A549 (cell line): Measurements from ENCODE around the gene GPS1. TPM values are rescaled to one million over a fixed set of nuclear protein-coding genes. Genes with fewer than 3 reads are reported as not detected.
A peak's percentile ranks its signal among the peaks of the same experiment; 100 is the strongest.

Experiments
- ATAC-seq, 2 experiments: fragments of 200-7000 bp in 1 of 2; fragments of >200 bp in 1 of 2; cut with Nextera tagmentation in 1 of 2; cut with Tn5 transposase in 1 of 2; 3 replicates each; pipeline versions ENCODE4 v1.8.0 to v1.9.1; 2018 to 2020; ENCODE audit warnings: mild to moderate bottlenecking in 1 of 2, moderate library complexity in 1 of 2
- CTCF ChIA-PET: fragments of 300-600 bp; sonication (Branson Sonifier 250); formaldehyde crosslinking; extraction: SDS; loops from one replicate; lab custom pipeline; 2021; ENCODE audit warnings: antibody characterized with exemption, inconsistent platforms; lab: Yijun Ruan, JAX
- POLR2A ChIA-PET: fragments of 350-600 bp; formaldehyde crosslinking; extraction: SDS; loops from one replicate; lab custom pipeline; 2021; ENCODE audit warnings: antibody characterized with exemption, inconsistent platforms; lab: Yijun Ruan, JAX
- DNase-seq, 2 experiments: peaks; one replicate each; pipeline versions ENCODE4 v3.0.0 to v3.0.0-alpha.2; 2011 to 2016; ENCODE audit warnings: low read depth in 1 of 2, low spot score in 1 of 2
- FAIRE-seq: peaks from 2 replicates; lab custom pipeline; 2011; peaks lifted over from hg19 to GRCh38; lab: Jason Lieb, UNC
- H3K27ac ChIP-seq, 2 experiments: fragments of >200 bp; sonication (Bioruptor Twin); formaldehyde crosslinking; 3 replicates each; pipeline ENCODE4 v1.5.1; 2016 to 2017
- H3K4me1 ChIP-seq: fragments of >200 bp; sonication (Bioruptor Twin); formaldehyde crosslinking; 3 replicates; pipeline ENCODE4 v1.6.1; 2016
- H3K4me2 ChIP-seq: fragments of >200 bp; sonication (Bioruptor Twin); formaldehyde crosslinking; 3 replicates; pipeline ENCODE4 v1.6.1; 2016
- H3K4me3 ChIP-seq: fragments of >200 bp; sonication (Bioruptor Twin); formaldehyde crosslinking; 3 replicates; pipeline ENCODE4 v1.5.1; 2016
- H3K9me3 ChIP-seq: fragments of >200 bp; sonication (Bioruptor Twin); formaldehyde crosslinking; 3 replicates; pipeline ENCODE4 v1.6.1; 2016
- CBX2 ChIP-seq: fragments of 200-600 bp; sonication (generic); IDR thresholded peaks from 2 replicates; pipeline ENCODE4 v1.6.1; 2016; ENCODE audit warnings: low read depth, mild to moderate bottlenecking, borderline replicate concordance
- EHF ChIP-seq: fragments of 250-450 bp; sonication (Bioruptor Pico); IDR thresholded peaks from 2 replicates; pipeline ENCODE4 v1.5.0; 2020; ENCODE audit warnings: mild to moderate bottlenecking
- FOSB ChIP-seq: fragments of 250-450 bp; sonication (Bioruptor Pico); IDR thresholded peaks from 2 replicates; pipeline ENCODE4 v1.5.0; 2020; ENCODE audit warnings: mild to moderate bottlenecking, moderate library complexity
- JUN ChIP-seq, 2 experiments: fragments of >200 bp; sonication (Bioruptor Twin); formaldehyde crosslinking; IDR thresholded peaks; 2 replicates in 1 of 2; 3 replicates in 1 of 2; pipeline ENCODE4 v1.6.1; 2016 to 2017
- KDM1A ChIP-seq: fragments of 200-600 bp; sonication (generic); IDR thresholded peaks from 2 replicates; pipeline ENCODE4 v1.6.1; 2016; ENCODE audit warnings: low read depth, mild to moderate bottlenecking
- MYC ChIP-seq: IDR thresholded peaks from 2 replicates; pipeline ENCODE4 v1.6.1; 2012; ENCODE audit warnings: mild to moderate bottlenecking, inconsistent platforms, low read length, improper control_type of control experiment, borderline replicate concordance
- NPAS2 ChIP-seq: fragments of 250-450 bp; sonication (Bioruptor Pico); IDR thresholded peaks from 2 replicates; pipeline ENCODE4 v1.8.0; 2022; ENCODE audit warnings: mild to moderate bottlenecking, moderate library complexity, borderline replicate concordance
- POLR2AphosphoS2 ChIP-seq: conservative IDR thresholded peaks from 2 replicates; pipeline ENCODE4 v1.6.1; 2012; ENCODE audit warnings: low read length, improper control_type of control experiment, inconsistent platforms
- RFX5 ChIP-seq: fragments of 450-650 bp; IDR thresholded peaks from 2 replicates; pipeline ENCODE4 v1.7.1; 2014; ENCODE audit warnings: antibody characterized with exemption, mild to moderate bottlenecking, moderate library complexity
- SMC3 ChIP-seq: fragments of >200 bp; sonication (Bioruptor Twin); formaldehyde crosslinking; IDR thresholded peaks from 3 replicates; pipeline ENCODE4 v1.6.1; 2018; ENCODE audit warnings: inconsistent platforms
- SREBF2 ChIP-seq: fragments of 450-650 bp; IDR thresholded peaks from 2 replicates; pipeline ENCODE4 v1.6.1; 2014; ENCODE audit warnings: mild to moderate bottlenecking, moderate library complexity
- TP53 ChIP-seq: fragments of 250-450 bp; sonication (Bioruptor Pico); IDR thresholded peaks from 2 replicates; pipeline ENCODE4 v1.5.0; 2021; ENCODE audit warnings: mild to moderate bottlenecking, moderate library complexity
- WGBS: methylation state at CpG from one replicate; pipeline ENCODE4 v1.1.6; 2017; ENCODE audit errors: missing lambda C conversion rate; 5-methylcytosine and 5-hydroxymethylcytosine counted together
- polyA plus RNA-seq, 4 experiments: library from polyadenylated mRNA; depleted of rRNA in 3 of 4; stranded (reverse); fragments of >200 nt; fragmentation: RNase III in 1 of 4; extraction: RNeasy Plus Mini Kit Qiagen cat#74134 plus additional on column Dnase treatment in 1 of 4; gene quantifications; 2 replicates in 3 of 4; 3 replicates in 1 of 4; pipeline ENCODE4 v1.2.3, GENCODE V29; 2011 to 2017
- TF ChIP-seq, protein P1 (sequence below): fragments of 200-600 bp; sonication (generic); IDR thresholded peaks from 2 replicates; pipeline ENCODE4 v1.6.1; 2016; ENCODE audit warnings: antibody characterized with exemption, mild to moderate bottlenecking, moderate library complexity
- TF ChIP-seq, protein P2 (sequence below): IDR thresholded peaks from 2 replicates; pipeline ENCODE4 v1.6.1; 2012

Gene GPS1
- polyA plus RNA-seq, 2 of the 4 experiments (the other 2 are of a cell fraction), result 89.4 to 126 TPM

DNA sequence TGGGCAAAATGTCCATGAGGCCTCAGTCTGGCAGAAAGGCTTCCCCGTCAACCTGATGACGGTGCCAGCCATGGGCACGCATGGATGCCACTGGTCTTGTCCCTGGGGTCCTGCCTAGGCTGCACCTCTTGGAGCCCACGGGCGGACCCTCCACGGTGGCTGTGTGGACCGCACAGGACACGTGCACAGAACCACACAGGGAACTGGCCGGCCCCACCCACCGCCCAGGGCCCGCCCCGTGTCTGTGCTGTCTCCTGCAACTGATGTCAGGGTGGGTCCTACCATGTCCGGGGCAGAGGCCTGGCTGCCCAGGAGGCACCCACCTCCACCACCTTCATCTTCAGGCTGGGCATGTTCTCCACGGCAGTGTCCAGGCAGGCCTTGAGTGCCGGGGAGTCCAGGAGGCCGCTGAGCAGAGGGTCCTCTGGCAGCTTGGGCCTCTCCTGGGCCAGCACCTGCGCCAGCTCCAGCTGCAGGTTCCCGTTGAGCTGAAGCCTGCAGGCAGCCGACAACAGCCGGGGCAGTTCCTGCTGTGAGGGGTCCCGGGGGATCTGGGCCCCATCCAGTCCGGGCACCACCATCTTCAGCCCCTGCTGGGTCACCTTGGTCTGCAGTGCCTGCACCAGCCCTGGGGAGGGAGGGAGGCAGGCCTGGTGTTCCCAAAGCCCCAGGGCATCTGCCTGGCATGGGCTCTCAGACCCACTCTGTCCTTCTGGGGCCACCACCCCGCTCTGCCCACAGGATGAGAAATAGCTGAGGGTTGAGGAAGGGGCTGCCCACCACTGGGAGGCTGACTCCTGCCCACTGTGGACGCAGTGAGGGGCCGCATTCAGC is 34.5 kb downstream of the GPS1 start:
- POLR2A ChIA-PET, result interaction anchor here (1.5 kb wide), 1 partner anchor 9 kb away, joined by 3 read pairs; no protein-coding TSS in a partner anchor
- ATAC-seq (peak in 1 of 2 experiments; percentile 2; a peak in 1 of 6 replicates), FAIRE-seq (no peak), DNase-seq (no peak)
- Histone ChIP-seq H3K4me3 (no peak overlapping the region), H3K4me2 (no peak overlapping the region), H3K27ac (no peak overlapping the region), H3K4me1 (no peaks in the 10 kb centered on the region), H3K9me3 (no peaks in the 10 kb centered on the region)
- 92% methylated on average over 12 of the region's 25 CpGs for WGBS
- CTCF ChIA-PET, result interaction anchor here (0.6 to 2.8 kb wide), 5 partner anchors 9 to 55 kb away, joined by 3 to 11 read pairs (median 6); partner anchors contain the start of genes FASN and RAC3
- TF ChIP-seq NPAS2 (CRISPR knock-in tag) (no peak), POLR2AphosphoS2 (0 out of 2 replicates have a peak, but pooled peaks have one; percentile 40)

DNA sequence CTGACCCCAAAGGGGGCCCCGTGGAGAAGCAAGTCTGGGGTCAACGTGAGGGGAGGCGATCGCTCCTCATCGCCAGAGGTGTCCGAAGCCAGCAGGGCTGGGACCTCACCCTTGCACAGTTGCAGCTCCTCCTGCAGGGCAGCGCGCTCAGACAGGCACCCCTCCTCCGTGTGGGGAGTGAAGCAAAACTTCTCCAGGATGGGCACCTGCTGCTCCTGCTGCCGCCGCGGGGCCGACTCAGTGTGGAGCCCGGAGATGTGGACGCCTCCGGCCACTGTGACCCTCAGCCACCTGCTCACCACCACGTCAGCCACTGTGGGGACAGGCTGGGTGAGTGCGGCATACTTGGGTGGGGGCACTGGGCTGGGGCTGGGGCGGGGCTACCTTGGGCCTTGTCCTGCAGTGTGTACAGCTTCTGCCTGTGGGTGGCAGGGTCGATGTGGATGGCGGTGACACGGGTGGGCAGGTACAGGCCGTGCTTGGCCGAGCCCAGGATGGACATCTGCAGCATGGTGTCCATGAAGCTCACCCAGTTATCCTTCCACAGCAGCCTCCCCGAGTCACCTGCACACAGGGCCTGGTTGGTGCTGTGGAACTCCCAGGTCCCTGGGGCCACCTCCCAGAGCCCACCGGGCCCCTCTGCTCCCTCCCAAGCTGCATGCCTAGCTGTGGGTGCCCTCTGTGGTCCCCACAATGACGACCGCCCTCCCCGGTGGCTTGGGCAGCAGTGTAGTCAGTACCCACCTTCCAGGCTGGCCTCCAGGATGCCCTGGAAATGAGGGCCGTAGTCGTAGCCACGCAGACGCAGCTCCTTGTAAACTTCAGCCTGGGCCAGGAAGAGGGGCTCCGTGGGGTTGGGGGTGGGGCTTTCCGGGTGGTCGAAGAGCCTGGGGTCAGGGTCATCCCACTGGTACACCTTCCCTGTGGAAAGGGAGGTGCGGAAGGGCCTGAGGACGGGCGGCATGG is 35.5 kb downstream of the GPS1 start:
- H3K4me1 ChIP-seq, result no peaks in the 10 kb centered on the region
- TF ChIP-seq, protein P1, sequence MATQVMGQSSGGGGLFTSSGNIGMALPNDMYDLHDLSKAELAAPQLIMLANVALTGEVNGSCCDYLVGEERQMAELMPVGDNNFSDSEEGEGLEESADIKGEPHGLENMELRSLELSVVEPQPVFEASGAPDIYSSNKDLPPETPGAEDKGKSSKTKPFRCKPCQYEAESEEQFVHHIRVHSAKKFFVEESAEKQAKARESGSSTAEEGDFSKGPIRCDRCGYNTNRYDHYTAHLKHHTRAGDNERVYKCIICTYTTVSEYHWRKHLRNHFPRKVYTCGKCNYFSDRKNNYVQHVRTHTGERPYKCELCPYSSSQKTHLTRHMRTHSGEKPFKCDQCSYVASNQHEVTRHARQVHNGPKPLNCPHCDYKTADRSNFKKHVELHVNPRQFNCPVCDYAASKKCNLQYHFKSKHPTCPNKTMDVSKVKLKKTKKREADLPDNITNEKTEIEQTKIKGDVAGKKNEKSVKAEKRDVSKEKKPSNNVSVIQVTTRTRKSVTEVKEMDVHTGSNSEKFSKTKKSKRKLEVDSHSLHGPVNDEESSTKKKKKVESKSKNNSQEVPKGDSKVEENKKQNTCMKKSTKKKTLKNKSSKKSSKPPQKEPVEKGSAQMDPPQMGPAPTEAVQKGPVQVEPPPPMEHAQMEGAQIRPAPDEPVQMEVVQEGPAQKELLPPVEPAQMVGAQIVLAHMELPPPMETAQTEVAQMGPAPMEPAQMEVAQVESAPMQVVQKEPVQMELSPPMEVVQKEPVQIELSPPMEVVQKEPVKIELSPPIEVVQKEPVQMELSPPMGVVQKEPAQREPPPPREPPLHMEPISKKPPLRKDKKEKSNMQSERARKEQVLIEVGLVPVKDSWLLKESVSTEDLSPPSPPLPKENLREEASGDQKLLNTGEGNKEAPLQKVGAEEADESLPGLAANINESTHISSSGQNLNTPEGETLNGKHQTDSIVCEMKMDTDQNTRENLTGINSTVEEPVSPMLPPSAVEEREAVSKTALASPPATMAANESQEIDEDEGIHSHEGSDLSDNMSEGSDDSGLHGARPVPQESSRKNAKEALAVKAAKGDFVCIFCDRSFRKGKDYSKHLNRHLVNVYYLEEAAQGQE, result no peak
- TF ChIP-seq, protein P2, sequence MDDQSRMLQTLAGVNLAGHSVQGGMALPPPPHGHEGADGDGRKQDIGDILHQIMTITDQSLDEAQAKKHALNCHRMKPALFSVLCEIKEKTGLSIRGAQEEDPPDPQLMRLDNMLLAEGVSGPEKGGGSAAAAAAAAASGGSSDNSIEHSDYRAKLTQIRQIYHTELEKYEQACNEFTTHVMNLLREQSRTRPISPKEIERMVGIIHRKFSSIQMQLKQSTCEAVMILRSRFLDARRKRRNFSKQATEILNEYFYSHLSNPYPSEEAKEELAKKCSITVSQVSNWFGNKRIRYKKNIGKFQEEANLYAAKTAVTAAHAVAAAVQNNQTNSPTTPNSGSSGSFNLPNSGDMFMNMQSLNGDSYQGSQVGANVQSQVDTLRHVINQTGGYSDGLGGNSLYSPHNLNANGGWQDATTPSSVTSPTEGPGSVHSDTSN, result no peak
- TF ChIP-seq RFX5 (no peak), TP53 (CRISPR knock-in tag) (no peak), FOSB (CRISPR knock-in tag) (no peak), MYC (no peak), CBX2 (no peak), KDM1A (no peak), JUN (IDR thresholded peaks at IDR 0.05) (no peak), SMC3 (no peak), EHF (CRISPR knock-in tag) (no peak), SREBF2 (no peak)
- FAIRE-seq, result no peak
- H3K9me3 ChIP-seq, result no peaks in the 10 kb centered on the region
- no peak overlapping the region for H3K27ac ChIP-seq
- CTCF ChIA-PET, result interaction anchor here (0.6 to 2.8 kb wide), 4 partner anchors 8 to 57 kb away, joined by 4 to 11 read pairs (median 8); partner anchors contain the start of genes FASN and RAC3
- ATAC-seq, result peak in 1 of 2 experiments; percentile 4; a peak in 2 of 6 replicates
- no peak overlapping the region for H3K4me2 ChIP-seq
- POLR2A ChIA-PET, result interaction anchor here (1.5 to 2.5 kb wide), 2 partner anchors 10 to 11 kb away, joined by 3 to 9 read pairs; partner anchors contain the start of gene FASN
- no peak overlapping the region for H3K4me3 ChIP-seq
- WGBS, result 89% methylated on average over 37 of the region's 39 CpGs
- DNase-seq, result no peak
